ENCODE measurements around the gene ATP8A2. TPM values are rescaled to one million over a fixed set of nuclear protein-coding genes. Genes with fewer than 3 reads are reported as not detected.
A peak's percentile ranks its signal among the peaks of the same experiment; 100 is the strongest.
"Not testable (repeated sequence)": the region's sequence is repeated elsewhere in the genome, so short reads cannot be mapped to it uniquely, and the experiment has no call there.

The ATP8A2 gene
- total RNA-seq, 1 donor from 2014 or later = 0.40 TPM

GRCh38 chr13:26054896-26055295 is 683.1 kb downstream of the ATP8A2 start:
- intact Hi-C loops (cut with micrococcal nuclease) = loop anchor here (10.0 kb wide), 1 partner anchor 80 kb away; no protein-coding TSS in a partner anchor
- Mint-ChIP-seq H3K9me3 (no peaks in the 10 kb centered on the region), H3K27me3 (peaks cover 46% of the 10 kb centered on the region), H3K27ac (no peak overlapping the region), H3K4me3 (no peak overlapping the region), H3K4me1 (peaks cover 23% of the 10 kb centered on the region), H3K36me3 (ENCODE audit: low read depth) (no peaks in the 10 kb centered on the region)
- no peak for DNase-seq

- intact Hi-C loops (cut with micrococcal nuclease) = loop anchor here (10.0 kb wide), 1 partner anchor 84 kb away; no protein-coding TSS in a partner anchor
- peaks cover 32% of the 10 kb centered on the region for H3K27me3 Mint-ChIP-seq
- DNase-seq = no peak
- H3K36me3 Mint-ChIP-seq (ENCODE audit: low read depth) = no peaks in the 10 kb centered on the region
- H3K4me1 Mint-ChIP-seq = peaks cover 16% of the 10 kb centered on the region
- H3K27ac Mint-ChIP-seq = no peak overlapping the region
- H3K9me3 Mint-ChIP-seq = no peaks in the 10 kb centered on the region
- no peak overlapping the region for H3K4me3 Mint-ChIP-seq
Measured at GRCh38 chr13:26058704-26059103, 686.9 kb downstream of the ATP8A2 start.

- intact Hi-C loops (cut with micrococcal nuclease) = no loop called here
- Mint-ChIP-seq H3K4me3 (no peak overlapping the region), H3K27me3 (peaks cover 25% of the 10 kb centered on the region), H3K36me3 (ENCODE audit: low read depth) (no peaks in the 10 kb centered on the region), H3K27ac (no peak overlapping the region), H3K4me1 (peaks cover 15% of the 10 kb centered on the region), H3K9me3 (no peaks in the 10 kb centered on the region)
- DNase-seq = no peak
Measured at GRCh38 chr13:26060357-26060756, 688.6 kb downstream of the ATP8A2 start.

- Mint-ChIP-seq H3K4me3 (no peak overlapping the region), H3K27ac (no peak overlapping the region), H3K4me1 (peaks cover 15% of the 10 kb centered on the region), H3K36me3 (ENCODE audit: low read depth) (no peaks in the 10 kb centered on the region), H3K9me3 (no peaks in the 10 kb centered on the region), H3K27me3 (peaks cover 20% of the 10 kb centered on the region)
- DNase-seq = no peak
- intact Hi-C loops (cut with micrococcal nuclease) = no loop called here
Measured at GRCh38 chr13:26061256-26061655, 689.5 kb downstream of the ATP8A2 start.

GRCh38 chr13:26061947-26062346 is 690.2 kb downstream of the ATP8A2 start:
- Mint-ChIP-seq H3K27me3 (peaks cover 19% of the 10 kb centered on the region), H3K4me3 (no peak overlapping the region), H3K4me1 (peaks cover 15% of the 10 kb centered on the region), H3K36me3 (ENCODE audit: low read depth) (no peaks in the 10 kb centered on the region), H3K9me3 (no peaks in the 10 kb centered on the region), H3K27ac (no peak overlapping the region)
- intact Hi-C loops (cut with micrococcal nuclease) = no loop called here
- DNase-seq = no peak

- Mint-ChIP-seq H3K4me3 (no peak overlapping the region), H3K36me3 (ENCODE audit: low read depth) (no peaks in the 10 kb centered on the region), H3K4me1 (peaks cover 15% of the 10 kb centered on the region), H3K27ac (no peak overlapping the region), H3K9me3 (no peaks in the 10 kb centered on the region), H3K27me3 (peaks cover 15% of the 10 kb centered on the region)
- DNase-seq = peak; percentile 86
- intact Hi-C loops (cut with micrococcal nuclease) = loop anchor here (1.0 kb wide), 2 partner anchors 234 to 489 kb away; no protein-coding TSS in a partner anchor
Measured at GRCh38 chr13:26062853-26063444, 691.2 kb downstream of the ATP8A2 start.

GRCh38 chr13:26066492-26066891 is 694.7 kb downstream of the ATP8A2 start:
- DNase-seq = peak; percentile 47
- intact Hi-C loops (cut with micrococcal nuclease); H3K9me3 Mint-ChIP-seq; H3K4me1 Mint-ChIP-seq; H3K27ac Mint-ChIP-seq; H3K4me3 Mint-ChIP-seq; H3K36me3 Mint-ChIP-seq (ENCODE audit: low read depth); H3K27me3 Mint-ChIP-seq: not testable (repeated sequence)

GRCh38 chr13:26067601-26068000 is 695.8 kb downstream of the ATP8A2 start:
- no peak overlapping the region for H3K27ac Mint-ChIP-seq
- no peak overlapping the region for H3K4me3 Mint-ChIP-seq
- intact Hi-C loops (cut with micrococcal nuclease) = no loop called here
- peaks cover 13% of the 10 kb centered on the region for H3K27me3 Mint-ChIP-seq
- no peaks in the 10 kb centered on the region for H3K36me3 Mint-ChIP-seq (ENCODE audit: low read depth)
- H3K9me3 Mint-ChIP-seq = no peaks in the 10 kb centered on the region
- DNase-seq = peak; percentile 24
- H3K4me1 Mint-ChIP-seq = peaks cover 4% of the 10 kb centered on the region

- H3K4me3 Mint-ChIP-seq; DNase-seq; intact Hi-C loops (cut with micrococcal nuclease); H3K4me1 Mint-ChIP-seq; H3K27ac Mint-ChIP-seq; H3K36me3 Mint-ChIP-seq (ENCODE audit: low read depth); H3K9me3 Mint-ChIP-seq: not testable (repeated sequence)
- H3K27me3 Mint-ChIP-seq = peaks cover 11% of the 10 kb centered on the region
Measured at GRCh38 chr13:26068372-26068771, 696.6 kb downstream of the ATP8A2 start.

- intact Hi-C loops (cut with micrococcal nuclease); H3K4me3 Mint-ChIP-seq; H3K36me3 Mint-ChIP-seq (ENCODE audit: low read depth); H3K27ac Mint-ChIP-seq; H3K4me1 Mint-ChIP-seq; H3K9me3 Mint-ChIP-seq; DNase-seq: not testable (repeated sequence)
- peaks cover 12% of the 10 kb centered on the region for H3K27me3 Mint-ChIP-seq
Measured at GRCh38 chr13:26069642-26070041, 697.9 kb downstream of the ATP8A2 start.

- DNase-seq = peak; percentile 40
- Mint-ChIP-seq H3K4me3 (no peak overlapping the region), H3K27ac (no peak overlapping the region), H3K36me3 (ENCODE audit: low read depth) (no peaks in the 10 kb centered on the region), H3K4me1 (no peaks in the 10 kb centered on the region), H3K9me3 (no peaks in the 10 kb centered on the region), H3K27me3 (peaks cover 21% of the 10 kb centered on the region)
- intact Hi-C loops (cut with micrococcal nuclease) = loop anchor here (1.0 kb wide), 1 partner anchor 497 kb away; no protein-coding TSS in a partner anchor
Measured at GRCh38 chr13:26071691-26072090, 699.9 kb downstream of the ATP8A2 start.

GRCh38 chr13:26072335-26072734 is 700.6 kb downstream of the ATP8A2 start:
- not testable (repeated sequence) for H3K4me1 Mint-ChIP-seq; H3K36me3 Mint-ChIP-seq (ENCODE audit: low read depth); H3K4me3 Mint-ChIP-seq; H3K27ac Mint-ChIP-seq; H3K9me3 Mint-ChIP-seq
- H3K27me3 Mint-ChIP-seq = peaks cover 23% of the 10 kb centered on the region
- DNase-seq = peak; percentile 49
- intact Hi-C loops (cut with micrococcal nuclease) = loop anchor here (1.0 kb wide), 1 partner anchor 498 kb away; no protein-coding TSS in a partner anchor

- Mint-ChIP-seq H3K27me3 (peaks cover 25% of the 10 kb centered on the region), H3K36me3 (ENCODE audit: low read depth) (no peaks in the 10 kb centered on the region), H3K27ac (no peak overlapping the region), H3K4me3 (no peak overlapping the region), H3K4me1 (no peaks in the 10 kb centered on the region), H3K9me3 (no peaks in the 10 kb centered on the region)
- peak; percentile 18 for DNase-seq
- intact Hi-C loops (cut with micrococcal nuclease) = no loop called here
Measured at GRCh38 chr13:26074706-26075105, 702.9 kb downstream of the ATP8A2 start.

All from activated CD4-positive, alpha-beta T cell treated with anti-CD3 and anti-CD28 coated beads, Interleukin-2, amount 10 ng/mL, durations not matched to agents 24 days and 14 days (primary cell).